ENCODE data around the gene GPR84.

GPR84 gene

DNA sequence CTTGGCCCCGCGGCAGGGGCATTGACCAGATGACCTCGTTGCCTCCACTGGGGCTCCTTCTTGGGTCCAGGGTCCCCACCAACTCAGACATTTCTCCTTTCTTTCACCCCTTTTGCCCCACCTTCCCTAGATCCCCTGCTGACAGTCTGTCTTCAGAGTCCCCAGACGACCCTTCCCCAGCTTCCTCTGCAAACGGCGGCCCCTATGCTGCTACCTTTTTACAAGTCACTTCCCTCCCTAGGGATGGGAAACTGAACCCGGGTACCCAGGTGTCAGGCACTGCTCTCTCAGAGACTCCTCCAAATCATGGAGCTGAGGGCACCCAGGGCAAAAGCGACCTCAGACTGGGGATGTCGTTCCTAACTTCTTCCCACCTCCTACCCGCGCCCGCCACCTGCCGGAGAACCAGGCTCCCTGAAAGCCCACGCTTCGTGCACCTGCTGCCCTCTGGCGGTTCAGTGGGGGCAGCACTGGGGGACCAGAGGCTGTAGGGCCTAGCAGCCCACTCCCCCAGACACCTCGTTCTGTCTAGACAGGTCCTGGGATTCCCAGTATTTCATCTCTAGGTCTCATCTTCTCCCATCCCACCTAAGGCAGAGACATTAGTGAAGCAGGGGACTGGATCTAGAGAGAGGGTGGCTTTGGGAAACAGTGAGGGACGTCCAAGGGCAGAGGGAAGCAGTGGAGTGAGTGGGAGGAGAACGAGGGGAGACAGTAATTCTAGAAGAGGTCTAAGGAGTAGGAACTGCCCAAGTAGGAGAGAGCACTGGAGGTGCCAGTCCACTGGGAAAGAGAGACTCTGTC, 15.3 kb upstream of the GPR84 start:
- Histone ChIP-seq H3K23ac (ENCODE audit: low read depth, low read length, poor library complexity) (no peak overlapping the region), H3K79me1 (ENCODE audit: low read depth, low read length) (peaks cover 6% of the 10 kb centered on the region), H2BK120ac (ENCODE audit: low read depth, low read length) (no peak overlapping the region), H3K9ac (ENCODE audit: low read depth, low read length, poor library complexity) (peak overlapping the region; percentile 54), H3K4me2 (ENCODE audit: insufficient read depth, low read length, poor library complexity, severe bottlenecking) (peak overlapping the region; percentile 84), H4K91ac (ENCODE audit: low read depth, low read length, poor library complexity) (no peak overlapping the region), H2BK15ac (ENCODE audit: low read length) (no peak overlapping the region), H3K4ac (ENCODE audit: low read length) (no peak overlapping the region), H4K8ac (ENCODE audit: low read depth, low read length) (no peak overlapping the region), H3K14ac (ENCODE audit: low read length) (peak overlapping the region; percentile 25), H3K9me3 (replicated peaks in 1 of 2; ENCODE audit: control insufficient read depth in 2 of 2, insufficient read depth in 1 of 2, low read depth in 1 of 2, low read length in 2 of 2) (no peaks in the 10 kb centered on the region), H2AFZ (ENCODE audit: low read length) (peak overlapping the region; percentile 85), H3K4me3 (ENCODE audit: low read length in 2 of 2) (peak overlapping the region; percentile 62 to 63), H2BK12ac (ENCODE audit: low read length) (no peak overlapping the region), H3K27me3 (ENCODE audit: control insufficient read depth in 3 of 3, insufficient read depth in 3 of 3, low read depth in 1 of 3, low read length in 3 of 3) (no peaks in the 10 kb centered on the region), H2BK5ac (ENCODE audit: low read length) (peak overlapping the region; percentile 25), H3K36me3 (replicated peaks in 1 of 2; ENCODE audit: control insufficient read depth in 2 of 2, insufficient read depth in 2 of 2, low read length in 2 of 2) (peaks cover 0 to 4% of the 10 kb centered on the region in 2 donors), H2AK5ac (ENCODE audit: low read depth, low read length) (peak overlapping the region; percentile 51), H3K4me1 (ENCODE audit: control insufficient read depth in 2 of 2, insufficient read depth in 1 of 2, low read depth in 1 of 2, low read length in 2 of 2) (peaks cover 15 to 22% of the 10 kb centered on the region in 2 donors), H3K18ac (ENCODE audit: low read length) (peak overlapping the region; percentile 81), H3K27ac (replicated peaks; ENCODE audit: low read length) (peak overlapping the region; percentile 63)
- no CpG with 5 or more reads among the region's 19 CpGs for WGBS, 2 donors (ENCODE audit: extremely low coverage in 2 of 2, insufficient read length in 2 of 2, insufficient replicate concordance in 1 of 2)
- DNase-seq (ENCODE audit: low spot score), result peak; percentile 88

DNA sequence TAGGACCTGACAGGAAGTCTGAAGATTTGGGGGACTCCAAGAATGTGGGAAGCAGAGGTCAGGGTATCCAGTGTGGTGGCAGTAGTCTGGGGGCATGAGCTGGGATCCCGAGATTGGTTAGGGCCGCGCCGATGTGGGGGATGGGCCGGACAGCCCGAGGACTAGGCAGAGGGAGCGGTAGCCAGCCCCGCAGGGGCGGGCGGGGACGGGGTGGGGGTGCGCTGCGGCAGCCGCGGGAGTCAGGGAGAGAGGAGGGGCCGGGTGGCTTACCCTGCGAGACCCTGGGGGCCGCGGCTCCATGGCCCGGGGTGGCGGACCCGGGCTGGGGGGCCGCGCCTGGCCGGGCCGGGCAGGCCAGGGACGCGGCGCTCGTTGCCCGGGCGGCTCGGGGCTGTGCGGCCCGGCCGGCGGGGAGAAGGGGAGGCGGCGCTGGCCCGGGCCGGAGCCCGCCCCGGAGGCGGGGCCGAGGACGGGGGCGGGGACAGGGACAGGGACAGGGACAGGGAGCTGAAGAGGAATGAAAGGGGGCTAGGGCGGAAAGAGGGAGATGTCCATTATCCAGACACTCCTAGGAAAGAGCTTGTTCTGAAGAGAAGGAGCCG, 14.6 kb upstream of the GPR84 start:
- Histone ChIP-seq H3K27ac (replicated peaks; ENCODE audit: low read length) (peak overlapping the region; percentile 63), H3K4me1 (ENCODE audit: control insufficient read depth in 2 of 2, insufficient read depth in 1 of 2, low read depth in 1 of 2, low read length in 2 of 2) (peaks cover 10 to 17% of the 10 kb centered on the region in 2 donors), H3K18ac (ENCODE audit: low read length) (peak overlapping the region; percentile 81), H3K27me3 (ENCODE audit: control insufficient read depth in 3 of 3, insufficient read depth in 3 of 3, low read depth in 1 of 3, low read length in 3 of 3) (no peaks in the 10 kb centered on the region), H2BK120ac (ENCODE audit: low read depth, low read length) (no peak overlapping the region), H3K4me3 (ENCODE audit: low read length in 2 of 2) (peak overlapping the region; percentile 62 to 74), H2AFZ (ENCODE audit: low read length) (peak overlapping the region; percentile 85), H2BK12ac (ENCODE audit: low read length) (no peak overlapping the region), H2BK5ac (ENCODE audit: low read length) (peak overlapping the region; percentile 25), H2BK15ac (ENCODE audit: low read length) (no peak overlapping the region), H3K9me3 (replicated peaks in 1 of 2; ENCODE audit: control insufficient read depth in 2 of 2, insufficient read depth in 1 of 2, low read depth in 1 of 2, low read length in 2 of 2) (no peaks in the 10 kb centered on the region), H3K23ac (ENCODE audit: low read depth, low read length, poor library complexity) (no peak overlapping the region), H4K8ac (ENCODE audit: low read depth, low read length) (no peak overlapping the region), H4K91ac (ENCODE audit: low read depth, low read length, poor library complexity) (no peak overlapping the region), H3K79me1 (ENCODE audit: low read depth, low read length) (peaks cover 6% of the 10 kb centered on the region), H3K14ac (ENCODE audit: low read length) (no peak overlapping the region), H3K36me3 (replicated peaks in 1 of 2; ENCODE audit: control insufficient read depth in 2 of 2, insufficient read depth in 2 of 2, low read length in 2 of 2) (peaks cover 0 to 4% of the 10 kb centered on the region in 2 donors), H3K9ac (ENCODE audit: low read depth, low read length, poor library complexity) (peak overlapping the region; percentile 15), H3K4ac (ENCODE audit: low read length) (no peak overlapping the region), H3K4me2 (ENCODE audit: insufficient read depth, low read length, poor library complexity, severe bottlenecking) (peak overlapping the region; percentile 84), H2AK5ac (ENCODE audit: low read depth, low read length) (peak overlapping the region; percentile 51)
- WGBS, 2 donors (ENCODE audit: extremely low coverage in 2 of 2, insufficient read length in 2 of 2, insufficient replicate concordance in 1 of 2), result no CpG with 5 or more reads among the region's 49 CpGs
- DNase-seq (ENCODE audit: low spot score), result no peak

DNA sequence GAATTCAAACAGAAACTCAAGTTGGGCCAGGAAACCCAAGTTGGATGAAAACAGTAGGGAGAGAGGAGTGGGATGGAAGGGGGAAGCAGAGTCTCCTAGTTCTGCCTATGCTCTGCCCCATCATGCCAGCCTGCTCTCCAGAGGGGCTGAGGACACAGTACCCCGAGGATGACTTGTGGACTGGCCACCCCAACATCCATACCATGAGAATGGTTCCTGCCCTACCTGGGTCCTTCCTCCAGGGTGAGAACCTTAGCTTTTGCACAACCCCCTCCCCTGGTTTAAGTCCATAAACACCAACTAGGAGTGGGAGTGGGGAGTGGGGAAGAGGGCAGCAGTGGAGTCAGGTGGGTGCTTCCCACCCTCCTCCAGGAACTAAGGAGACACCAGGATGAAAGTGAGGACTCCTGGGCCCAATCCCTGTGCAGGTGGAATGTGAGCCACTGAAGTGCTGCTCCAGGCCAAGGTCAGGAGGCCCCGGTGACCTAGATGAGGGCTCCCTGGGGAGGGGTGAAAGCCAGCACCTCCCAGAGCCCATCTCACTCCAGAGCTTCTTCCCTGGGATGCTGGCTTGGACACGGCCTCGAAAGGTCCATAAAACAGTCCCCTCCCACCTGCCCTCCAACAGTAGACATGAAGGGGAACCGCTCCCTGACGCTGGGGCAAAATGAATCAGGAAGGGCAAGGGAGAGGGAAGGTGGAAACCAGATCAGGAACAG, 13.7 kb upstream of the GPR84 start:
- DNase-seq (ENCODE audit: low spot score), result no peak
- Histone ChIP-seq H4K91ac (ENCODE audit: low read depth, low read length, poor library complexity) (peak overlapping the region; percentile 61), H2BK5ac (ENCODE audit: low read length) (no peak overlapping the region), H3K23ac (ENCODE audit: low read depth, low read length, poor library complexity) (no peak overlapping the region), H3K14ac (ENCODE audit: low read length) (no peak overlapping the region), H2BK120ac (ENCODE audit: low read depth, low read length) (no peak overlapping the region), H3K9ac (ENCODE audit: low read depth, low read length, poor library complexity) (peak overlapping the region; percentile 71), H2BK15ac (ENCODE audit: low read length) (peak overlapping the region; percentile 24), H2AFZ (ENCODE audit: low read length) (no peak overlapping the region), H3K79me1 (ENCODE audit: low read depth, low read length) (peaks cover 6% of the 10 kb centered on the region), H3K9me3 (replicated peaks in 1 of 2; ENCODE audit: control insufficient read depth in 2 of 2, insufficient read depth in 1 of 2, low read depth in 1 of 2, low read length in 2 of 2) (no peaks in the 10 kb centered on the region), H3K4me2 (ENCODE audit: insufficient read depth, low read length, poor library complexity, severe bottlenecking) (peak overlapping the region; percentile 84), H3K4me3 (ENCODE audit: low read length in 2 of 2) (peak overlapping the region; percentile 62 to 74), H2AK5ac (ENCODE audit: low read depth, low read length) (peak overlapping the region; percentile 49), H3K27ac (replicated peaks; ENCODE audit: low read length) (no peak overlapping the region), H3K27me3 (ENCODE audit: control insufficient read depth in 3 of 3, insufficient read depth in 3 of 3, low read depth in 1 of 3, low read length in 3 of 3) (no peaks in the 10 kb centered on the region), H4K8ac (ENCODE audit: low read depth, low read length) (no peak overlapping the region), H3K4ac (ENCODE audit: low read length) (no peak overlapping the region), H2BK12ac (ENCODE audit: low read length) (no peak overlapping the region), H3K36me3 (replicated peaks in 1 of 2; ENCODE audit: control insufficient read depth in 2 of 2, insufficient read depth in 2 of 2, low read length in 2 of 2) (peaks cover 3 to 6% of the 10 kb centered on the region in 2 donors), H3K4me1 (ENCODE audit: control insufficient read depth in 2 of 2, insufficient read depth in 1 of 2, low read depth in 1 of 2, low read length in 2 of 2) (peaks cover 10 to 16% of the 10 kb centered on the region in 2 donors), H3K18ac (ENCODE audit: low read length) (no peak overlapping the region)
- WGBS, 2 donors (ENCODE audit: extremely low coverage in 2 of 2, insufficient read length in 2 of 2, insufficient replicate concordance in 1 of 2), result no CpG with 5 or more reads among the region's 6 CpGs

DNA sequence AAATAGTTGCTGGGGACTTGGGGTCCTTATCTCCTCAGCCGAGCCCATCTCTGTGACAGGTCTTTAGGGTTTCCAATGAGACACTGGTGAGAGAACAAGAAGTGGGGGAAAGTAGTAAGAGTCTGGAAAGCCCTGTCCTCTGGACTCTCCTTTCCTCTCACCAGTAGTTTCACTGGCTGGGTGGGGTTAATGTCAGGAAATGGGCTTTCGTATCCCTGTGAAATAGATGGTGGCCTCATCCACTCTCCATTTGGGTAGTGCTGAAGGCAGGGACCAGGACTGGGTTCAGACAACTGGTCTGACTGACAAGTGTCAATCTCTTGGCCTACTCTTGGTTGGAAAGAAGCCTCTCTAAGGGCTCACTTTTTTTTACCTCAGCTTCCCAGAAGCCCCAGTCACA, 12.7 kb upstream of the GPR84 start:
- Histone ChIP-seq H3K4me2 (ENCODE audit: insufficient read depth, low read length, poor library complexity, severe bottlenecking) (no peak overlapping the region), H2BK15ac (ENCODE audit: low read length) (no peak overlapping the region), H2BK12ac (ENCODE audit: low read length) (no peak overlapping the region), H4K8ac (ENCODE audit: low read depth, low read length) (no peak overlapping the region), H3K18ac (ENCODE audit: low read length) (no peak overlapping the region), H3K4ac (ENCODE audit: low read length) (no peak overlapping the region), H3K9ac (ENCODE audit: low read depth, low read length, poor library complexity) (no peak overlapping the region), H2BK120ac (ENCODE audit: low read depth, low read length) (no peak overlapping the region), H3K27ac (replicated peaks; ENCODE audit: low read length) (no peak overlapping the region), H2AFZ (ENCODE audit: low read length) (no peak overlapping the region), H3K27me3 (ENCODE audit: control insufficient read depth in 3 of 3, insufficient read depth in 3 of 3, low read depth in 1 of 3, low read length in 3 of 3) (no peaks in the 10 kb centered on the region), H4K91ac (ENCODE audit: low read depth, low read length, poor library complexity) (no peak overlapping the region), H3K36me3 (replicated peaks in 1 of 2; ENCODE audit: control insufficient read depth in 2 of 2, insufficient read depth in 2 of 2, low read length in 2 of 2) (peaks cover 6% of the 10 kb centered on the region in 2 donors), H3K23ac (ENCODE audit: low read depth, low read length, poor library complexity) (no peak overlapping the region), H3K9me3 (replicated peaks in 1 of 2; ENCODE audit: control insufficient read depth in 2 of 2, insufficient read depth in 1 of 2, low read depth in 1 of 2, low read length in 2 of 2) (no peaks in the 10 kb centered on the region), H3K4me3 (ENCODE audit: low read length in 2 of 2) (no peak overlapping the region), H3K14ac (ENCODE audit: low read length) (no peak overlapping the region), H2AK5ac (ENCODE audit: low read depth, low read length) (no peak overlapping the region), H3K4me1 (ENCODE audit: control insufficient read depth in 2 of 2, insufficient read depth in 1 of 2, low read depth in 1 of 2, low read length in 2 of 2) (peaks cover 10 to 16% of the 10 kb centered on the region in 2 donors), H3K79me1 (ENCODE audit: low read depth, low read length) (peaks cover 6% of the 10 kb centered on the region), H2BK5ac (ENCODE audit: low read length) (no peak overlapping the region)
- no CpG with 5 or more reads among the region's 2 CpGs for WGBS, 2 donors (ENCODE audit: extremely low coverage in 2 of 2, insufficient read length in 2 of 2, insufficient replicate concordance in 1 of 2)
- no peak for DNase-seq (ENCODE audit: low spot score)
